SK-N-SH (cell line): ENCODE data around the gene USP17L10. TPM values are rescaled to one million over a fixed set of nuclear protein-coding genes. Genes with fewer than 3 reads are reported as not detected.
"Not testable (repeated sequence)": the region's sequence is repeated elsewhere in the genome, so short reads cannot be mapped to it uniquely, and the experiment has no call there.

Experiments
- CTCF ChIA-PET: fragments of 300-600, 350-600 bp; formaldehyde crosslinking; extraction: SDS; loops from one replicate; lab custom pipeline; 2021; lab: Yijun Ruan, JAX
- POLR2A ChIA-PET: fragments of 350-600 bp; sonication (Branson Sonifier 250); formaldehyde crosslinking; extraction: SDS; loops from one replicate; lab custom pipeline; 2020; ENCODE audit warnings: antibody characterized with exemption, inconsistent platforms; lab: Yijun Ruan, JAX
- DNase-seq: peaks from one replicate; pipeline ENCODE4 v3.0.0; 2012
- H2AFZ ChIP-seq: fragments of 200-600 bp; sonication (generic); 2 replicates; pipeline ENCODE4 v1.8.1; 2016; ENCODE audit warnings: antibody characterized with exemption, mild to moderate bottlenecking, low read depth
- H3F3A ChIP-seq: fragments of 200-600 bp; sonication (generic); replicated peaks from 2 replicates; pipeline ENCODE3; 2016; ENCODE audit warnings: antibody characterized with exemption, mild to moderate bottlenecking; ENCODE audit not compliant: insufficient read depth
- H3K27ac ChIP-seq, 2 experiments: fragments of 200-500 bp in 1 of 2; fragments of 200-600 bp in 1 of 2; sonication (Bioruptor generic) in 1 of 2; sonication (generic), shearing (Covaris generic) in 1 of 2; 2 replicates each; pipeline versions ENCODE4 v1.5.1 to v1.6.1; 2014 to 2016; ENCODE audit warnings: low read depth in 2 of 2, inconsistent platforms in 1 of 2, low read length in 1 of 2, mild to moderate bottlenecking in 1 of 2, mixed read lengths in 1 of 2
- H3K27me3 ChIP-seq: fragments of 200-600 bp; sonication (generic), shearing (Covaris generic); 2 replicates; pipeline ENCODE4 v1.6.1; 2016; ENCODE audit warnings: mixed run types; ENCODE audit not compliant: insufficient read depth
- H3K36me3 ChIP-seq, 2 experiments: fragments of 200-500 bp in 1 of 2; fragments of 200-600 bp in 1 of 2; sonication (Bioruptor generic) in 1 of 2; sonication (generic) in 1 of 2; replicated peaks in 1 of 2; 2 replicates each; pipeline versions ENCODE3 to v1.5.1; 2014 to 2016; ENCODE audit warnings: low read length in 1 of 2, mild to moderate bottlenecking in 1 of 2; ENCODE audit not compliant: insufficient read depth in 2 of 2, control insufficient read depth in 1 of 2
- H3K4me1 ChIP-seq, 2 experiments: fragments of 200-500 bp in 1 of 2; fragments of 200-600 bp in 1 of 2; sonication (Bioruptor generic) in 1 of 2; sonication (generic), shearing (Covaris generic) in 1 of 2; 2 replicates each; pipeline versions ENCODE4 v1.5.1 to v1.6.1; 2014 to 2016; ENCODE audit warnings: low read depth in 1 of 2, low read length in 1 of 2, mixed run types in 1 of 2; ENCODE audit not compliant: insufficient read depth in 2 of 2, control insufficient read depth in 1 of 2
- H3K4me2 ChIP-seq: fragments of 200-600 bp; sonication (generic), shearing (Covaris generic); 2 replicates; pipeline ENCODE4 v1.6.1; 2017; ENCODE audit warnings: mixed run types
- H3K4me3 ChIP-seq, 2 experiments: fragments of 200-500 bp in 1 of 2; fragments of 200-600 bp in 1 of 2; sonication (Bioruptor generic) in 1 of 2; sonication (generic), shearing (Covaris generic) in 1 of 2; 2 replicates each; pipeline versions ENCODE4 v1.5.1 to v1.8.1; 2014 to 2016; ENCODE audit warnings: low read depth in 2 of 2, inconsistent platforms in 1 of 2, low read length in 1 of 2, mild to moderate bottlenecking in 1 of 2, mixed read lengths in 1 of 2, moderate library complexity in 1 of 2
- H3K79me2 ChIP-seq: fragments of 200-600 bp; sonication (generic); 2 replicates; pipeline ENCODE4 v1.8.1; 2017; ENCODE audit warnings: mild to moderate bottlenecking; ENCODE audit not compliant: insufficient read depth
- H3K9ac ChIP-seq: fragments of 200-600 bp; sonication (generic); 2 replicates; pipeline ENCODE4 v1.6.1; 2017; ENCODE audit warnings: mixed run types
- H3K9me2 ChIP-seq: fragments of 200-600 bp; sonication (generic); 2 replicates; pipeline ENCODE4 v1.6.1; 2017; ENCODE audit warnings: mixed run types
- H3K9me3 ChIP-seq: fragments of 200-600 bp; sonication (generic); 2 replicates; pipeline ENCODE4 v1.6.1; 2017; ENCODE audit warnings: mixed run types, mild to moderate bottlenecking, moderate library complexity
- H4K20me1 ChIP-seq: fragments of 200-600 bp; sonication (generic); 2 replicates; pipeline ENCODE4 v1.6.1; 2017; ENCODE audit warnings: mild to moderate bottlenecking, mixed run types; ENCODE audit not compliant: insufficient read depth
- WGBS: methylation state at CpG from one replicate; pipeline ENCODE4 v1.1.6; 2017; ENCODE audit warnings: low lambda C conversion rate; 5-methylcytosine and 5-hydroxymethylcytosine counted together
- polyA plus RNA-seq, 3 experiments: library from polyadenylated mRNA; depleted of rRNA; stranded (reverse); fragments of >200 nt; gene quantifications; 2 replicates each; pipeline ENCODE4 v1.2.3, GENCODE V29; 2012

Gene USP17L10
- polyA plus RNA-seq, 1 of the 3 experiments (the other 2 are of a cell fraction): not detected

- H4K20me1 ChIP-seq, H3K4me2 ChIP-seq, H3K9ac ChIP-seq, H3K27me3 ChIP-seq, H3K9me2 ChIP-seq, H3K36me3 ChIP-seq, H2AFZ ChIP-seq, H3K4me1 ChIP-seq, H3K79me2 ChIP-seq, H3K9me3 ChIP-seq, H3F3A ChIP-seq, DNase-seq, CTCF ChIA-PET, H3K27ac ChIP-seq, POLR2A ChIA-PET, H3K4me3 ChIP-seq: not testable (repeated sequence)
- no CpG with 5 or more reads among the region's 13 CpGs for WGBS
These were observed 42.6 kb downstream of the USP17L10 start, which contains the start of gene USP17L19 for GRCh38 chr4:9253078-9253477. USP17L19 (plus strand) TSS chr4:9253378; CDS start chr4:9253378, 0 bp downstream.

- H4K20me1 ChIP-seq, DNase-seq, H3K4me2 ChIP-seq, H3K4me1 ChIP-seq, H3K27ac ChIP-seq, H2AFZ ChIP-seq, H3K4me3 ChIP-seq, H3K9me3 ChIP-seq, H3F3A ChIP-seq, H3K9ac ChIP-seq, H3K79me2 ChIP-seq, H3K36me3 ChIP-seq, H3K27me3 ChIP-seq, CTCF ChIA-PET, POLR2A ChIA-PET, H3K9me2 ChIP-seq: not testable (repeated sequence)
- no CpG with 5 or more reads among the region's 15 CpGs for WGBS
These were observed 47.4 kb downstream of the USP17L10 start, which contains the start of gene USP17L20 for GRCh38 chr4:9257824-9258223. USP17L20 (plus strand) TSS chr4:9258124; CDS start chr4:9258124, 0 bp downstream.

Other genes starting within 250 kb of the USP17L10 start
- not detected in 2 replicates for gene FAM90A26, start 40.2 kb upstream of the USP17L10 start, polyA plus RNA-seq (2012; rRNA removed)
- gene USP17L11, start 4.7 kb downstream of the USP17L10 start, polyA plus RNA-seq (2012; rRNA removed): not detected in 2 replicates
- not detected in 2 replicates for gene USP17L12, start 9.5 kb downstream of the USP17L10 start, polyA plus RNA-seq (2012; rRNA removed)
- not detected in 2 replicates for gene USP17L13, start 14.2 kb downstream of the USP17L10 start, polyA plus RNA-seq (2012; rRNA removed)
- gene USP17L15, start 23.7 kb downstream of the USP17L10 start, polyA plus RNA-seq (2012; rRNA removed): not detected in 2 replicates
- gene USP17L17, start 33.2 kb downstream of the USP17L10 start, polyA plus RNA-seq (2012; rRNA removed): not detected in 2 replicates
- gene USP17L18, start 38.0 kb downstream of the USP17L10 start, polyA plus RNA-seq (2012; rRNA removed): not detected in 2 replicates
- not detected in 2 replicates for gene USP17L19, start 42.7 kb downstream of the USP17L10 start, polyA plus RNA-seq (2012; rRNA removed)
- gene USP17L20, start 47.5 kb downstream of the USP17L10 start, polyA plus RNA-seq (2012; rRNA removed): not detected in 2 replicates
- not detected in 2 replicates for gene USP17L21, start 52.2 kb downstream of the USP17L10 start, polyA plus RNA-seq (2012; rRNA removed)
- not detected in 2 replicates for gene USP17L22, start 57.0 kb downstream of the USP17L10 start, polyA plus RNA-seq (2012; rRNA removed)
- not detected in 2 replicates for gene USP17L24, start 114.5 kb downstream of the USP17L10 start, polyA plus RNA-seq (2012; rRNA removed)
- gene USP17L25, start 119.3 kb downstream of the USP17L10 start, polyA plus RNA-seq (2012; rRNA removed): not detected in 2 replicates
- not detected in 2 replicates for gene USP17L26, start 124.0 kb downstream of the USP17L10 start, polyA plus RNA-seq (2012; rRNA removed)
- not detected in 2 replicates for gene USP17L5, start 128.7 kb downstream of the USP17L10 start, polyA plus RNA-seq (2012; rRNA removed)
- gene USP17L27, start 133.5 kb downstream of the USP17L10 start, polyA plus RNA-seq (2012; rRNA removed): not detected in 2 replicates
- gene USP17L28, start 138.2 kb downstream of the USP17L10 start, polyA plus RNA-seq (2012; rRNA removed): not detected in 2 replicates
- not detected in 2 replicates for gene USP17L29, start 143.0 kb downstream of the USP17L10 start, polyA plus RNA-seq (2012; rRNA removed)
- not detected in 2 replicates for gene USP17L30, start 152.5 kb downstream of the USP17L10 start, polyA plus RNA-seq (2012; rRNA removed)
- not detected in 2 replicates for gene DEFB131A, start 233.8 kb downstream of the USP17L10 start, polyA plus RNA-seq (2012; rRNA removed)